ENCODE data around the gene BTBD16.

BTBD16 gene

GRCh38 chr10:122246830-122247520 lies 24.1 kb upstream of the BTBD16 start:
- DNase-seq (ENCODE audit: low read depth in 1 of 2, low spot score in 1 of 2): no peak

GRCh38 chr10:122248356-122249302 lies 22.5 kb upstream of the BTBD16 start:
- no peak for DNase-seq (ENCODE audit: low read depth in 1 of 2, low spot score in 1 of 2)

- no peak for DNase-seq (ENCODE audit: low read depth in 1 of 2, low spot score in 1 of 2)
Observed at GRCh38 chr10:122249303-122249850, 21.7 kb upstream of the BTBD16 start.

- no peak for DNase-seq (ENCODE audit: low read depth in 1 of 2, low spot score in 1 of 2)
Observed at GRCh38 chr10:122249991-122250750, 20.9 kb upstream of the BTBD16 start.

GRCh38 chr10:122251459-122252255 lies 19.4 kb upstream of the BTBD16 start:
- DNase-seq (ENCODE audit: low read depth in 1 of 2, low spot score in 1 of 2): no peak

- DNase-seq (ENCODE audit: low read depth in 1 of 2, low spot score in 1 of 2): no peak
Observed at GRCh38 chr10:122252805-122253204, 18.3 kb upstream of the BTBD16 start.

- DNase-seq (ENCODE audit: low read depth in 1 of 2, low spot score in 1 of 2): no peak
Observed at GRCh38 chr10:122253605-122254004, 17.5 kb upstream of the BTBD16 start.

- no peak for DNase-seq (ENCODE audit: low read depth in 1 of 2, low spot score in 1 of 2)
Observed at GRCh38 chr10:122254831-122255230, 16.3 kb upstream of the BTBD16 start.

GRCh38 chr10:122255509-122256301 lies 15.4 kb upstream of the BTBD16 start:
- DNase-seq (ENCODE audit: low read depth in 1 of 2, low spot score in 1 of 2): no peak

GRCh38 chr10:122257041-122257440 lies 14.1 kb upstream of the BTBD16 start:
- no peak for DNase-seq (ENCODE audit: low read depth in 1 of 2, low spot score in 1 of 2)

GRCh38 chr10:122258136-122259074 lies 12.7 kb upstream of the BTBD16 start:
- DNase-seq (ENCODE audit: low read depth in 1 of 2, low spot score in 1 of 2): no peak

GRCh38 chr10:122259075-122259466 lies 12.0 kb upstream of the BTBD16 start:
- DNase-seq (ENCODE audit: low read depth in 1 of 2, low spot score in 1 of 2): no peak

- no peak for DNase-seq (ENCODE audit: low read depth in 1 of 2, low spot score in 1 of 2)
Observed at GRCh38 chr10:122261584-122261983, 9.5 kb upstream of the BTBD16 start.

- no peak for DNase-seq (ENCODE audit: low read depth in 1 of 2, low spot score in 1 of 2)
Observed at GRCh38 chr10:122263971-122264370, 7.1 kb upstream of the BTBD16 start.

- DNase-seq (ENCODE audit: low read depth in 1 of 2, low spot score in 1 of 2): no peak
Observed at GRCh38 chr10:122264436-122264835, 6.7 kb upstream of the BTBD16 start.

- no peak for DNase-seq (ENCODE audit: low read depth in 1 of 2, low spot score in 1 of 2)
Observed at GRCh38 chr10:122264931-122265330, 6.2 kb upstream of the BTBD16 start.

GRCh38 chr10:122265896-122266295 lies 5.2 kb upstream of the BTBD16 start:
- no peak for DNase-seq (ENCODE audit: low read depth in 1 of 2, low spot score in 1 of 2)

Measured in activated CD4-positive, alpha-beta T cell treated with anti-CD3 and anti-CD28 coated beads, Interleukin-2, amount 50 U/mL, for 24 hours (primary cell).